ENCODE data around the gene HRH1. TPM values are rescaled to one million over a fixed set of nuclear protein-coding genes. Genes with fewer than 3 reads are reported as not detected.
A peak's percentile ranks its signal among the peaks of the same experiment; 100 is the strongest.

Gene HRH1
- total RNA-seq, 1 donor, result 9.8 TPM

DNA sequence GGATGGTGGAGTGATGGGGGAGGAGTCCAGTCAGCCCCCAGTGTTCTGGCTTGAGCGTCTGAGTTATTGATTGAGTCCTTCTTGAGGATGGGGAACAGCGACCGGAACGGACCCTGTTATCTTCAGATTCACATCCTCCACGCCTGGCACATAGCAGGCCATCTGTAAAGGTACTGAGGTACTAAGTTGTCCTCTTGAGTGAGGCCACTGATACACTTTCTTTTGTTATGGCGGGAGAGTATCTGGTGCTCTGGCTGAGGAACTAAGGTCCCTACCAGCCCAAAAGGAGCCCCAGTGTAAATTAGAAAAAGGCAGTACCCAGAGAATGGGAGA is 16.7 kb upstream of the HRH1 start:
- DNase-seq (ENCODE audit: insufficient read length, low spot score, missing footprints), result no peak
- Histone ChIP-seq H4K20me1 (ENCODE audit: insufficient read depth, low read length) (no peaks in the 10 kb centered on the region), H3K9me3 (ENCODE audit: low read depth, low read length) (no peaks in the 10 kb centered on the region), H3K79me2 (ENCODE audit: insufficient read depth, low read length) (no peaks in the 10 kb centered on the region), H2AFZ (ENCODE audit: low read length) (peak overlapping the region; percentile 53), H3K36me3 (ENCODE audit: insufficient read depth, low read length) (no peaks in the 10 kb centered on the region), H3K4me3 (ENCODE audit: insufficient read depth, low read length) (peak overlapping the region; percentile 75), H3K27ac (ENCODE audit: low read depth, low read length) (peak overlapping the region; percentile 100), H3K27me3 (ENCODE audit: insufficient read depth, low read length) (no peaks in the 10 kb centered on the region), H3K4me2 (ENCODE audit: insufficient read depth, low read length) (peak overlapping the region; percentile 95), H3K4me1 (ENCODE audit: insufficient read depth, low read length) (peaks cover 40% of the 10 kb centered on the region)
- TF ChIP-seq, protein P1, sequence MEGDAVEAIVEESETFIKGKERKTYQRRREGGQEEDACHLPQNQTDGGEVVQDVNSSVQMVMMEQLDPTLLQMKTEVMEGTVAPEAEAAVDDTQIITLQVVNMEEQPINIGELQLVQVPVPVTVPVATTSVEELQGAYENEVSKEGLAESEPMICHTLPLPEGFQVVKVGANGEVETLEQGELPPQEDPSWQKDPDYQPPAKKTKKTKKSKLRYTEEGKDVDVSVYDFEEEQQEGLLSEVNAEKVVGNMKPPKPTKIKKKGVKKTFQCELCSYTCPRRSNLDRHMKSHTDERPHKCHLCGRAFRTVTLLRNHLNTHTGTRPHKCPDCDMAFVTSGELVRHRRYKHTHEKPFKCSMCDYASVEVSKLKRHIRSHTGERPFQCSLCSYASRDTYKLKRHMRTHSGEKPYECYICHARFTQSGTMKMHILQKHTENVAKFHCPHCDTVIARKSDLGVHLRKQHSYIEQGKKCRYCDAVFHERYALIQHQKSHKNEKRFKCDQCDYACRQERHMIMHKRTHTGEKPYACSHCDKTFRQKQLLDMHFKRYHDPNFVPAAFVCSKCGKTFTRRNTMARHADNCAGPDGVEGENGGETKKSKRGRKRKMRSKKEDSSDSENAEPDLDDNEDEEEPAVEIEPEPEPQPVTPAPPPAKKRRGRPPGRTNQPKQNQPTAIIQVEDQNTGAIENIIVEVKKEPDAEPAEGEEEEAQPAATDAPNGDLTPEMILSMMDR (IDR thresholded peaks at IDR 0.05; ENCODE audit: extremely low read depth, low read depth, low read length), result no peak

DNA sequence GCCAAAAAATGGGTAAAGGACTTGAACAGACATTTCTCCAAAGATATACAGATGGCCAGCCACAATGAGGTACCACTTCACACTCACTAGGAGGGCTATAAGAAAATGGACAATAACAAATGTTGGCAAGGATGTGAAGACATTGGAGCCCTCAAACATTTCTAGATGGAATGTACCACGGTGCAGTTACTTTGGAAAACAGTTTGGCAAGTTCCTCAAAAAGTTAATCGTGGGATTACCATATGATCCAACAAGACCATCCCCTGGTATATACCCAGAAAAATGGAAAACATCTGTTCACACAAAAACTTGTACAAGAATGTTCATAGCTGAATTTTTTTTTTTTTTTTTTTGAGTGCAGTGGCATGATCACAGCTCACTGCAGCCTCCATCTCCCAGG is 15.9 kb upstream of the HRH1 start:
- peak overlapping the region; percentile 24 for H3K27ac ChIP-seq (ENCODE audit: low read depth, low read length)
- peaks cover 40% of the 10 kb centered on the region for H3K4me1 ChIP-seq (ENCODE audit: insufficient read depth, low read length)
- H3K27me3 ChIP-seq (ENCODE audit: insufficient read depth, low read length), result no peaks in the 10 kb centered on the region
- H4K20me1 ChIP-seq (ENCODE audit: insufficient read depth, low read length), result no peaks in the 10 kb centered on the region
- DNase-seq (ENCODE audit: insufficient read length, low spot score, missing footprints), result no peak
- no peak overlapping the region for H3K4me3 ChIP-seq (ENCODE audit: insufficient read depth, low read length)
- no peak overlapping the region for H2AFZ ChIP-seq (ENCODE audit: low read length)
- no peak overlapping the region for H3K4me2 ChIP-seq (ENCODE audit: insufficient read depth, low read length)
- no peaks in the 10 kb centered on the region for H3K9me3 ChIP-seq (ENCODE audit: low read depth, low read length)
- H3K36me3 ChIP-seq (ENCODE audit: insufficient read depth, low read length), result no peaks in the 10 kb centered on the region
- TF ChIP-seq, protein P1 (IDR thresholded peaks at IDR 0.05; ENCODE audit: extremely low read depth, low read depth, low read length), result no peak
- H3K79me2 ChIP-seq (ENCODE audit: insufficient read depth, low read length), result no peaks in the 10 kb centered on the region

DNA sequence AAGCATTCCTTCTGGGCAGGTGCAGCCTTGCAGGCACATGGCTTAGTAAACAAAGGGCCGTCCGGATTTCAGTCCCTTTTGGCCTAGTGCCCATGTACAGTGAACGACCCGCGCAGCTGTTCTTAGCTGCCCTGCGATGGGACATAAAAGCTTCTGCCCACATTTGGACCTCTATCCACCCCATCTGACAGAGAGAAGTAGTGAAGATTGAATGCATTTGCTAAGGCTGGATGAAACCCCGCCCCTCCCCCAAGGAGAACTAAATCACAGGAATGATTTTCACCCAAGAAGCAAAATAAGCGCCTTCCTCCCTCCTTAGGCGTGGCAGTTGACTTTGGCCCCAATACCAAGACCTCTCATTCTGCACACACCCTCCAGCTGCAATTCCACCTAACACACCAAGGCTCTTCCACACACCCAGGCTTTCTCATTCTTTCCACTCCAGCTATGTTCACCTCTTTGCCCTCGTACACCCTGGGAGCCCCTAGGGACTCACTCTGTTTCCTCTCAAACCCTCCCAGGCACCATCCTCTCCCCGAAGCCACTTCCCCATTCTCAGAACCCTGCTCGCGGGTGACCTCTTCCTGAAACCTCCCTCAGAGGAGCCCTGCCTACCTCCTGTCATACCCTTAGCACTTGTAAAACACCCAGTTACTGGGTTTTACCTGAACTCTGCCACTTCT is 14.1 kb upstream of the HRH1 start:
- no peak for DNase-seq (ENCODE audit: insufficient read length, low spot score, missing footprints)
- no peaks in the 10 kb centered on the region for H3K27me3 ChIP-seq (ENCODE audit: insufficient read depth, low read length)
- H3K36me3 ChIP-seq (ENCODE audit: insufficient read depth, low read length), result no peaks in the 10 kb centered on the region
- no peaks in the 10 kb centered on the region for H3K79me2 ChIP-seq (ENCODE audit: insufficient read depth, low read length)
- peak overlapping the region; percentile 56 for H3K4me2 ChIP-seq (ENCODE audit: insufficient read depth, low read length)
- H4K20me1 ChIP-seq (ENCODE audit: insufficient read depth, low read length), result no peaks in the 10 kb centered on the region
- H3K4me3 ChIP-seq (ENCODE audit: insufficient read depth, low read length), result no peak overlapping the region
- H3K9me3 ChIP-seq (ENCODE audit: low read depth, low read length), result no peaks in the 10 kb centered on the region
- peak overlapping the region; percentile 6 for H2AFZ ChIP-seq (ENCODE audit: low read length)
- TF ChIP-seq, protein P1 (IDR thresholded peaks at IDR 0.05; ENCODE audit: extremely low read depth, low read depth, low read length), result no peak
- peak overlapping the region; percentile 57 for H3K27ac ChIP-seq (ENCODE audit: low read depth, low read length)
- H3K4me1 ChIP-seq (ENCODE audit: insufficient read depth, low read length), result peaks cover 40% of the 10 kb centered on the region

DNA sequence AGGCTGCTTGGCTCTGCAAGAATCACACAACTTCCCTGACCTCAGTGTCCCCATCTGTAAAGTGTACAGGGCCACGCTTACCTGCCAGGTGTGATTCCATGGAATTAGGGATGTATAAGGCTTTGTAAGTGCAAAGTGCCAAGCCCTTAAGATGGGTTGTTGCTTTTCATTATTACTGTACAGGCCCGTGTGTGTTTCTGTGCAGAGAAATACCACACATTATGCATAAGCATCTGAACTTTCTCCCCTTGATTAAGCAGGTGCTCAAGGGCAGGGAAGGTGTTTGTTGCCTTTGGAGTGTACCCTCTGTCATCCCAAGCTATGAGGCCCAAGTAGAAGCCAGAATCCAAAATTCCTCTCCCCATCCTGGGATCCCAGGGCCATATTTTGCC is 13.6 kb upstream of the HRH1 start:
- Histone ChIP-seq H3K4me1 (ENCODE audit: insufficient read depth, low read length) (peaks cover 42% of the 10 kb centered on the region), H3K27me3 (ENCODE audit: insufficient read depth, low read length) (no peaks in the 10 kb centered on the region), H3K79me2 (ENCODE audit: insufficient read depth, low read length) (no peaks in the 10 kb centered on the region), H3K4me3 (ENCODE audit: insufficient read depth, low read length) (no peak overlapping the region), H3K36me3 (ENCODE audit: insufficient read depth, low read length) (no peaks in the 10 kb centered on the region), H4K20me1 (ENCODE audit: insufficient read depth, low read length) (no peaks in the 10 kb centered on the region), H3K27ac (ENCODE audit: low read depth, low read length) (peak overlapping the region; percentile 34), H3K9me3 (ENCODE audit: low read depth, low read length) (no peaks in the 10 kb centered on the region), H2AFZ (ENCODE audit: low read length) (peak overlapping the region; percentile 6), H3K4me2 (ENCODE audit: insufficient read depth, low read length) (peak overlapping the region; percentile 56)
- TF ChIP-seq, protein P1 (IDR thresholded peaks at IDR 0.05; ENCODE audit: extremely low read depth, low read depth, low read length), result no peak
- no peak for DNase-seq (ENCODE audit: insufficient read length, low spot score, missing footprints)

All from osteoblast (primary cell).